Calu3 (cell line): ENCODE results near the gene GTF3C5. TPM values are rescaled to one million over a fixed set of nuclear protein-coding genes. Genes with fewer than 3 reads are reported as not detected.

Experiments used
- BruUV-seq: library from RNA; stranded (reverse); fragments of 400-500 nt; replicated peaks from 2 replicates; lab custom pipeline; 2021; lab: Mats Ljungman, UMichigan
- CTCF ChIA-PET: fragments of 300-600 bp; sonication (Branson Sonifier 250); formaldehyde crosslinking; loops from one replicate; lab custom pipeline; 2022; ENCODE audit warnings: antibody characterized with exemption; lab: Charles Lee
- DNase-seq: peaks from one replicate; pipeline ENCODE4 v3.0.0; 2022
- H3K27ac Mint-ChIP-seq: one replicate; pipeline ENCODE4 v1.8.0; 2022; ENCODE audit warnings: mixed read lengths; ENCODE audit not compliant: unreplicated experiment
- H3K27me3 Mint-ChIP-seq: one replicate; pipeline ENCODE4 v1.8.0; 2022; ENCODE audit warnings: mixed read lengths; ENCODE audit not compliant: unreplicated experiment
- H3K36me3 Mint-ChIP-seq: one replicate; pipeline ENCODE4 v1.8.0; 2022; ENCODE audit warnings: mild to moderate bottlenecking, moderate library complexity, mixed read lengths; ENCODE audit not compliant: insufficient read depth, unreplicated experiment
- H3K4me1 Mint-ChIP-seq: one replicate; pipeline ENCODE4 v1.8.0; 2022; ENCODE audit warnings: mild to moderate bottlenecking, low read depth, mixed read lengths; ENCODE audit not compliant: unreplicated experiment
- H3K4me3 Mint-ChIP-seq: one replicate; pipeline ENCODE4 v1.8.0; 2022; ENCODE audit warnings: mild to moderate bottlenecking, low read depth, moderate library complexity, mixed read lengths; ENCODE audit not compliant: unreplicated experiment
- H3K9me3 Mint-ChIP-seq: one replicate; pipeline ENCODE4 v1.8.0; 2022; ENCODE audit warnings: low read depth, mixed read lengths; ENCODE audit not compliant: unreplicated experiment
- CTCF ChIP-seq: fragments of 200-600 bp; IDR thresholded peaks from one replicate; pipeline ENCODE4 v1.8.0; 2022; ENCODE audit warnings: antibody characterized with exemption; ENCODE audit not compliant: unreplicated experiment
- intact Hi-C: fragments of 100-400 bp; cut with micrococcal nuclease; formaldehyde crosslinking; loops from one replicate; pipeline ENCODE4 v1.10.0; 2022; ENCODE audit not compliant: unreplicated experiment
- total RNA-seq: library from RNA; stranded (reverse); gene quantifications from 2 replicates; pipeline ENCODE4 v1.2.3, GENCODE V29; 2022

GTF3C5 gene
- total RNA-seq, 1 experiment from 2014 or later: 43.7 TPM

DNA sequence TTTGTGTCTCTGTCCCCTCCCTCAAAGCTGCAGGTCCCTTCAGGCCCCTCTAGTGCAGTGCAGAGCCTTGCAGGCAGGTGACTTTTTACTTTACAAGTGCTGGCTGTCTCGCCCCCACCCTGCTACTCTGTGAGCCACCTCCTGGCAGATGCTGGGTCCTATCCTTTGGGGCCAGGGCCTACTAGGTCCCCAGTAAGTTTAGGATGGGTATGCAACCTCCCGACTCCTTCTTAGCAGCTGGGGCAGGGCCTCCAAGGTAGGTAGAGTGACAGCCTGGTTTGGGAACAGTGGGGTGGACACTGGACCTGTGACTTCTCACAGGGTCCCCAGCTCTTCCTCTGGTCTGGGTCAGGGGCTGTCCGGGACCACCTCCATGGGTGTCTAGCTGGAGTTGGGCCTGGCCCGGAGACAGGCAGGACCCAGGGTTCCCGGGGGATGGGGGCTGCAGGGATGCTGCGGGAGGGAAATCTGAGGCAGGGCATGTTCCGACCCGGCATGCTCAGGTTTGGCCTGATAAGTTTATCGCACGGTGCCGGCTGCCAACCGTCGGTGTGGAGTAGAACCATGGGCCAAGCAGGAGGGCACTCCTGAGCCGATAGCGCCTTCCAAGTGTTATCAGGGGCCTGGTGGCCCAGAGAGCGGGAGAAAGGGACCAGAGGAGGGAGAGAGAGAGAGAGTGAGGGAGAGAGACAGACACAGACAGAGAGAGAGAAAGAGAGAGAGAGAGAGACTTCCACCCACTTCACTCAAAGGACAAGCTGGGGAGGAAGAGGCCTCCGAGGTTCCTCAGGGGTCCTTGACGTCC is 31.8 kb upstream of the GTF3C5 start:
- TF ChIP-seq CTCF: no peak
- H3K9me3 Mint-ChIP-seq: no peaks in the 10 kb centered on the region
- CTCF ChIA-PET: interaction anchor here (0.6 kb wide), 1 partner anchor 12 kb away, joined by 4 read pairs; no protein-coding TSS in a partner anchor
- no peaks in the 10 kb centered on the region for H3K36me3 Mint-ChIP-seq
- no TSS peak for BruUV-seq
- peaks cover 18% of the 10 kb centered on the region for H3K4me1 Mint-ChIP-seq
- no peak overlapping the region for H3K27ac Mint-ChIP-seq
- intact Hi-C loops: no loop called here
- no peak for DNase-seq
- H3K4me3 Mint-ChIP-seq: no peak overlapping the region
- H3K27me3 Mint-ChIP-seq: peaks cover 80% of the 10 kb centered on the region

DNA sequence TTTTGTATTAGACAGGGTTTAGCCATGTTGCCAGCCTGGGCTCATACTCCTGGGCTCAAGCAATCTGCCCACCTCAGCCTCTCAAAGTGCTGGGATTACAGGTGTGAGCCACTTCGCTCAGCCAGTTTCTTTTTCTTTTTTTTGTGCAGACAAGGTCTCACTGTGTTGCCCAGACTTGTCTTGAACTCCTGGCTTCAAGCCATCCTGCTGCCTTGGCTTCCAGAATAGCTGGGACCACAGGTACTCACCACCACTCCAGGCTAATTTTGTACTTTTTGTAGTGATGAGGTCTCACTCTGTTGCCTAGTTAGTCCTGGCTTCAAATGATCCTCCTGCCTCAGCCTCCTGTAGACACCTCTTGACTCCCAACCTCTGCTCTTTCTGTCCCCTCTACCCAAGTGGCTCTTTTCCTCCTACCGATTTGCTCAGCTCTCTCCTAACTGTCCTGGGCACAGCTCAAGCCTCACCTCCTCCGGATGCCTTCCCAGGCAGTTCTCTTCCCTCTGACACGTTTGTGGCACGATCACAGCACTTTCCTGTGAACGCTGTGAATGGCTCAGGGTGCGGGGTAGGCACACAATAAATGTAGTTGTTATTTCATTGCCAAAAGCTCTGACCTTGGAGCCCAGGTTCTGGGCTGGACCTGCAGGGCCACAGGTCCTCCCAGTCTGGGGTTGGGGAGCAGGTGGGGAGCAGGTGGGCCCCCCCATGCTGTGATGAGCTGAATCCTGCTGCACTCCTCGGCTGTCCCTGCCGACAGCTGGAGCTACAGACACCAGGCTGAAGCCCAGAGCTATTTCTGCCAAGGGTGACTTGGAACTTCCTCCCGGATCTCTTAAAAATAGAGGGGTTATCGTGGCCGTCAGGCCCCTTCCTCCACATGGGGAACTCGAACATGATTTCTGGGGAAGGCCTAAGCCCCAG is 28.4 kb upstream of the GTF3C5 start:
- Mint-ChIP-seq H3K27me3 (peaks cover 74% of the 10 kb centered on the region), H3K27ac (no peak overlapping the region), H3K36me3 (no peaks in the 10 kb centered on the region), H3K4me3 (no peak overlapping the region), H3K9me3 (peaks cover 3% of the 10 kb centered on the region), H3K4me1 (peaks cover 3% of the 10 kb centered on the region)
- intact Hi-C loops: no loop called here
- no peak for TF ChIP-seq CTCF
- BruUV-seq: no TSS peak
- CTCF ChIA-PET: interaction anchor here (0.6 to 1.3 kb wide), 2 partner anchors 8 to 21 kb away, joined by 4 to 5 read pairs; no protein-coding TSS in a partner anchor
- no peak for DNase-seq

DNA sequence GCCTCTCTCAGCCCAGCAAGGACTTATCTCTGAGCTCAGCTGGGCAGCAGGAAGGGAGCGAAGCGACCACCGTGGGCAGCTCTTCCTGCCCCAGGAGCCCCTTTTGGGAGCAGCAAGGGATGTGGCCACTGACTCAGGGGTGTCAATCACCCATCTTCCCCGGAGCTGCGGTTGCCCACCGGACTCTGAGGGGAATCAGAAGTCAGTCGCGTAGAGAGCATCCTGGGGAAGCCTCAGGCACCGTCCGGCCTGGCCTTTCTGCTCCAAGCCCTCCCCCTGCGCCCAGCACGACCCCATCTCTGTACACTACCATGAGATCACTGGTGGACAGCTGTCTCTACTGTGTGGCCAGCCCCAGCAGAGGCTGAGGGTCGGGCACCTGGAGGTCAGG is 27.7 kb upstream of the GTF3C5 start:
- TF ChIP-seq CTCF: no peak
- Mint-ChIP-seq H3K9me3 (peaks cover 3% of the 10 kb centered on the region), H3K4me1 (no peaks in the 10 kb centered on the region), H3K27ac (no peak overlapping the region), H3K4me3 (no peak overlapping the region), H3K36me3 (no peaks in the 10 kb centered on the region), H3K27me3 (peaks cover 75% of the 10 kb centered on the region)
- intact Hi-C loops: no loop called here
- no TSS peak for BruUV-seq
- DNase-seq: no peak
- CTCF ChIA-PET: interaction anchor here (0.6 to 1.3 kb wide), 2 partner anchors 9 to 22 kb away, joined by 4 to 5 read pairs; no protein-coding TSS in a partner anchor

GRCh38 chr9:133003671-133004090 is 27.1 kb upstream of the GTF3C5 start:
- no peak overlapping the region for H3K4me3 Mint-ChIP-seq

More at GRCh38 chr9:133003671-133004090, 27.1 kb upstream of the GTF3C5 start:
- no peak for TF ChIP-seq CTCF
- CTCF ChIA-PET: no interaction called here
- H3K9me3 Mint-ChIP-seq: peaks cover 3% of the 10 kb centered on the region
- no peak for DNase-seq
- H3K36me3 Mint-ChIP-seq: no peaks in the 10 kb centered on the region
- BruUV-seq: no TSS peak
- no peak overlapping the region for H3K27ac Mint-ChIP-seq
- peaks cover 80% of the 10 kb centered on the region for H3K27me3 Mint-ChIP-seq
- H3K4me1 Mint-ChIP-seq: no peaks in the 10 kb centered on the region
- intact Hi-C loops: no loop called here
